Calu3 (cell line): Measurements from ENCODE around the gene SDHC. TPM values are rescaled to one million over a fixed set of nuclear protein-coding genes. Genes with fewer than 3 reads are reported as not detected.

ENCODE experiments used
- BruUV-seq: library from RNA; stranded (reverse); fragments of 400-500 nt; replicated peaks from 2 replicates; lab custom pipeline; 2021; lab: Mats Ljungman, UMichigan
- CTCF ChIA-PET: fragments of 300-600 bp; sonication (Branson Sonifier 250); formaldehyde crosslinking; loops from one replicate; lab custom pipeline; 2022; ENCODE audit warnings: antibody characterized with exemption; lab: Charles Lee
- DNase-seq: peaks from one replicate; pipeline ENCODE4 v3.0.0; 2022
- H3K27ac Mint-ChIP-seq: one replicate; pipeline ENCODE4 v1.8.0; 2022; ENCODE audit warnings: mixed read lengths; ENCODE audit not compliant: unreplicated experiment
- H3K27me3 Mint-ChIP-seq: one replicate; pipeline ENCODE4 v1.8.0; 2022; ENCODE audit warnings: mixed read lengths; ENCODE audit not compliant: unreplicated experiment
- H3K36me3 Mint-ChIP-seq: one replicate; pipeline ENCODE4 v1.8.0; 2022; ENCODE audit warnings: mild to moderate bottlenecking, moderate library complexity, mixed read lengths; ENCODE audit not compliant: insufficient read depth, unreplicated experiment
- H3K4me1 Mint-ChIP-seq: one replicate; pipeline ENCODE4 v1.8.0; 2022; ENCODE audit warnings: mild to moderate bottlenecking, low read depth, mixed read lengths; ENCODE audit not compliant: unreplicated experiment
- H3K4me3 Mint-ChIP-seq: one replicate; pipeline ENCODE4 v1.8.0; 2022; ENCODE audit warnings: mild to moderate bottlenecking, low read depth, moderate library complexity, mixed read lengths; ENCODE audit not compliant: unreplicated experiment
- H3K9me3 Mint-ChIP-seq: one replicate; pipeline ENCODE4 v1.8.0; 2022; ENCODE audit warnings: low read depth, mixed read lengths; ENCODE audit not compliant: unreplicated experiment
- intact Hi-C: fragments of 100-400 bp; cut with micrococcal nuclease; formaldehyde crosslinking; loops from one replicate; pipeline ENCODE4 v1.10.0; 2022; ENCODE audit not compliant: unreplicated experiment
- total RNA-seq: library from RNA; stranded (reverse); gene quantifications from 2 replicates; pipeline ENCODE4 v1.2.3, GENCODE V29; 2022
- TF ChIP-seq, protein P1 (sequence below): fragments of 200-600 bp; IDR thresholded peaks from one replicate; pipeline ENCODE4 v1.8.0; 2022; ENCODE audit warnings: antibody characterized with exemption; ENCODE audit not compliant: unreplicated experiment

SDHC gene
- total RNA-seq, 1 experiment from 2014 or later = 245 TPM

DNA sequence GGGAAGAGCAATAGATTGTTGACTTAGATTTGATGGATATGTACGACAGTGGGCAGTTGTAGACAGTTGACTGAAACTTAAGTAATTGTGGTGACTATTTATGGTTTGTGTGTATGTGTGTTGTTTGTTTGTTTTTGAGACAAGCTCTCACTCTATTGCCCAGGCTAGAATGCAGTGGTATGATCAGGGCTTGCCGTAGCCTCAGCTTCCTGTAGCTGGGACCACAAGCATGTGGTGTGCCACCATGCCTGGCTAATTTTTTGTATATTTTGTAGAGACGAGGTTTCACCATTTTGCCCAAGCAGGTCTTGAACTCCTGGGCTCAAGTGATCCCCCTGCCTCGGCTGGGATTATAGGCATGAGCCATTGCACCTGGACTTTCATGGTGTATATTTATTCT is 9.8 kb downstream of the SDHC start:
- Mint-ChIP-seq H3K4me3 (no peak overlapping the region), H3K27ac (no peak overlapping the region), H3K36me3 (peaks cover 43% of the 10 kb centered on the region), H3K27me3 (no peaks in the 10 kb centered on the region), H3K4me1 (peaks cover 8% of the 10 kb centered on the region), H3K9me3 (no peaks in the 10 kb centered on the region)
- CTCF ChIA-PET = no interaction called here
- DNase-seq = no peak
- TF ChIP-seq, protein P1, sequence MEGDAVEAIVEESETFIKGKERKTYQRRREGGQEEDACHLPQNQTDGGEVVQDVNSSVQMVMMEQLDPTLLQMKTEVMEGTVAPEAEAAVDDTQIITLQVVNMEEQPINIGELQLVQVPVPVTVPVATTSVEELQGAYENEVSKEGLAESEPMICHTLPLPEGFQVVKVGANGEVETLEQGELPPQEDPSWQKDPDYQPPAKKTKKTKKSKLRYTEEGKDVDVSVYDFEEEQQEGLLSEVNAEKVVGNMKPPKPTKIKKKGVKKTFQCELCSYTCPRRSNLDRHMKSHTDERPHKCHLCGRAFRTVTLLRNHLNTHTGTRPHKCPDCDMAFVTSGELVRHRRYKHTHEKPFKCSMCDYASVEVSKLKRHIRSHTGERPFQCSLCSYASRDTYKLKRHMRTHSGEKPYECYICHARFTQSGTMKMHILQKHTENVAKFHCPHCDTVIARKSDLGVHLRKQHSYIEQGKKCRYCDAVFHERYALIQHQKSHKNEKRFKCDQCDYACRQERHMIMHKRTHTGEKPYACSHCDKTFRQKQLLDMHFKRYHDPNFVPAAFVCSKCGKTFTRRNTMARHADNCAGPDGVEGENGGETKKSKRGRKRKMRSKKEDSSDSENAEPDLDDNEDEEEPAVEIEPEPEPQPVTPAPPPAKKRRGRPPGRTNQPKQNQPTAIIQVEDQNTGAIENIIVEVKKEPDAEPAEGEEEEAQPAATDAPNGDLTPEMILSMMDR = no peak
- BruUV-seq = no TSS peak
- intact Hi-C loops = no loop called here

DNA sequence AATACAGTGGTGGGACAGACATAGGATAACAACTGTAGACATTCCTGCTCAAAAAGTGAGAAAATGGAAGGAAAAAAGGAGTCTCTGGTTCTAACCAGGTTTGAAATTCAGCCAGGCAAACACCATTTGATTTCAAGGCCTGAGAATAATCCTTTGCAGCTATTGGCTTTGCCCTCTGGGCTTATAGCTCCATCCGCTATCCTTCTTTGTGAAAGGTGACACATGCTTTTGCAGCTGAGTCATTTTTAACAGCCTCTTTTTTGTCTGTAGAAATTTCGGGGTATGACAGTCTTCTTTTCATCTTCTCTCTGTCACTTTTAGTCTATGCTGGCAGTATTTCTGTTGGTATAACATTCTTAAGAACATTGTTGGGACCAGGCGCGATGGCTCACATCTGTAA is 16.2 kb downstream of the SDHC start:
- Mint-ChIP-seq H3K9me3 (no peaks in the 10 kb centered on the region), H3K27ac (no peak overlapping the region), H3K27me3 (no peaks in the 10 kb centered on the region), H3K4me1 (no peaks in the 10 kb centered on the region), H3K36me3 (peaks cover 64% of the 10 kb centered on the region), H3K4me3 (no peak overlapping the region)
- intact Hi-C loops = no loop called here
- TF ChIP-seq, protein P1 = no peak
- DNase-seq = no peak
- no TSS peak for BruUV-seq
- CTCF ChIA-PET = no interaction called here

DNA sequence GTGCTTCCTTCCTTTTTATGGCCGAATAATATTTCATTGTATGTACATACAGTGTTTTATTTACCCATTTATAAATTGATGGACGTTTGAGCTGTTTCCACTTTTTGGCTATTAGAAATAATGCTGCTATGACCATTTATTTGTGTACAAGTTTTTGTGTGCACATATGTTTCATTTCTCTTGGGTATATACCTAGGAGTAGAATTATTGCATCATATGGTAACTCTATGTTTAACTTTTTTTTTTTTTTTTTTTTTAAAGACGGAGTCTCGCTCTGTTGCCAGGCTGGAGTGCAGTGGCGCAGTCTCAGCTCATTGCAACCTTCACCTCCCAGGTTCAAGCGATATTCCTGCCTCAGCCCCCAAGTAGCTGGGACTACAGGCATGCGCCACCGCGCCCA is 19.0 kb downstream of the SDHC start:
- TF ChIP-seq, protein P1 = no peak
- H3K36me3 Mint-ChIP-seq = peaks cover 54% of the 10 kb centered on the region
- no peaks in the 10 kb centered on the region for H3K9me3 Mint-ChIP-seq
- CTCF ChIA-PET = no interaction called here
- H3K27ac Mint-ChIP-seq = no peak overlapping the region
- intact Hi-C loops = no loop called here
- BruUV-seq = no TSS peak
- no peak for DNase-seq
- H3K4me3 Mint-ChIP-seq = no peak overlapping the region
- H3K27me3 Mint-ChIP-seq = no peaks in the 10 kb centered on the region
- no peaks in the 10 kb centered on the region for H3K4me1 Mint-ChIP-seq

DNA sequence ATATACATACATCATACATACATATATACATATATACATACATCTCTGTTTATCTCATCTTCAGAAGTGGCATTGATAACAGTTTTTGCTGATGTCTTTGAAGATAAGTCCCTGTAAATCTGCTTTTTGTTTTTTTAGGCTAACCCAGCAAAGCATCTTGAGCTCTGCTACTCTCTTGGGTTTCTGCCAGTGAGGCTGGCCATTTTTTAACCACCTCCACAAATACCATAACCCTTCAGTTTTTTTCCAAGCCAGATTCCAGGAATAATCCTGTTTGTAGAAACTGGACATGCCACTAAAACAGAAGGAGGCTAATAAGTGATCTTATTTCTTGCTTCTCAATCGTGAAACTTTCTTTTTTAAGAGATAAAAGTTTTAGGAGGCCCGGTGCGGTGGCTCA is 21.6 kb downstream of the SDHC start:
- no peak overlapping the region for H3K27ac Mint-ChIP-seq
- no peak overlapping the region for H3K4me3 Mint-ChIP-seq
- DNase-seq = no peak
- H3K9me3 Mint-ChIP-seq = no peaks in the 10 kb centered on the region
- peaks cover 58% of the 10 kb centered on the region for H3K36me3 Mint-ChIP-seq
- H3K27me3 Mint-ChIP-seq = no peaks in the 10 kb centered on the region
- BruUV-seq = no TSS peak
- TF ChIP-seq, protein P1 = no peak
- no peaks in the 10 kb centered on the region for H3K4me1 Mint-ChIP-seq
- intact Hi-C loops = no loop called here
- CTCF ChIA-PET = interaction anchor here (0.5 to 0.7 kb wide), 2 partner anchors 22 to 198 kb away, joined by 3 read pairs; no protein-coding TSS in a partner anchor
